Measurements from ENCODE around the gene PCBP2. TPM values are rescaled to one million over a fixed set of nuclear protein-coding genes. Genes with fewer than 3 reads are reported as not detected.

PCBP2 gene
- total RNA-seq, 1 experiment from 2014 or later: 981 TPM

DNA sequence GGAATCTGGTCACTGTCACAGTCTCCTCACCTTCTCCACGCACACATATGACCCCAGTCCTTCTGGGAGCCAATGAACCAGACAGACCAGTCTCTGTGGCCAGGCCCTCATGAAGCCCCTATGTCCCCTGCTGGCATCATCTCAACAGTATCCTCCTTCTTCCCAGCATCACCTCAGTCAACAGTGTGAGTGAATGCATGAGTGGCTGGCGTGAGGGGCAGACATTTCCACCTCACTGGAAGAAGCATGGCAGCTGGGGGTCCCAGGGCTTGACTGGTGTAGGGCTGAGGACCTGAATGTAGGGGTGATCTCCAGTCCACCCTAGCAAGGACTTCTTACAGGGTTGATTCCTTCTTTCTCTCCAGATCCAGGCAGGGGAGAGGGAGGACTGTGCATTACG is 45.6 kb downstream of the PCBP2 start:
- no peak for TF ChIP-seq FOXP1 (CRISPR knock-in tag; IDR thresholded peaks at IDR 0.05; ENCODE audit: borderline replicate concordance)
- TF ChIP-seq, protein P1, sequence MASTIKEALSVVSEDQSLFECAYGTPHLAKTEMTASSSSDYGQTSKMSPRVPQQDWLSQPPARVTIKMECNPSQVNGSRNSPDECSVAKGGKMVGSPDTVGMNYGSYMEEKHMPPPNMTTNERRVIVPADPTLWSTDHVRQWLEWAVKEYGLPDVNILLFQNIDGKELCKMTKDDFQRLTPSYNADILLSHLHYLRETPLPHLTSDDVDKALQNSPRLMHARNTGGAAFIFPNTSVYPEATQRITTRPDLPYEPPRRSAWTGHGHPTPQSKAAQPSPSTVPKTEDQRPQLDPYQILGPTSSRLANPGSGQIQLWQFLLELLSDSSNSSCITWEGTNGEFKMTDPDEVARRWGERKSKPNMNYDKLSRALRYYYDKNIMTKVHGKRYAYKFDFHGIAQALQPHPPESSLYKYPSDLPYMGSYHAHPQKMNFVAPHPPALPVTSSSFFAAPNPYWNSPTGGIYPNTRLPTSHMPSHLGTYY (CRISPR knock-in tag; IDR thresholded peaks at IDR 0.05): no peak
- TF ChIP-seq TP53 (CRISPR knock-in tag; IDR thresholded peaks at IDR 0.05): no peak
- no peaks in the 10 kb centered on the region for H3K9me3 Mint-ChIP-seq
- no peaks in the 10 kb centered on the region for H3K27me3 Mint-ChIP-seq (ENCODE audit: low read depth)
- ATAC-seq (no peak), DNase-seq (ENCODE audit: low spot score) (no peak)
- ChIA-PET POLR2A (no interaction called here), CTCF (interaction anchor here (1.5 kb wide), 1 partner anchor 15 kb away, joined by 5 read pairs; no protein-coding TSS in a partner anchor)
- no peaks in the 10 kb centered on the region for H3K36me3 Mint-ChIP-seq
- peaks cover 57% of the 10 kb centered on the region for H3K4me1 Mint-ChIP-seq
- no peak overlapping the region for H3K4me3 Mint-ChIP-seq
- peak overlapping the region; percentile 16; the same call in 1 of the 2 replicates for H3K27ac Mint-ChIP-seq

DNA sequence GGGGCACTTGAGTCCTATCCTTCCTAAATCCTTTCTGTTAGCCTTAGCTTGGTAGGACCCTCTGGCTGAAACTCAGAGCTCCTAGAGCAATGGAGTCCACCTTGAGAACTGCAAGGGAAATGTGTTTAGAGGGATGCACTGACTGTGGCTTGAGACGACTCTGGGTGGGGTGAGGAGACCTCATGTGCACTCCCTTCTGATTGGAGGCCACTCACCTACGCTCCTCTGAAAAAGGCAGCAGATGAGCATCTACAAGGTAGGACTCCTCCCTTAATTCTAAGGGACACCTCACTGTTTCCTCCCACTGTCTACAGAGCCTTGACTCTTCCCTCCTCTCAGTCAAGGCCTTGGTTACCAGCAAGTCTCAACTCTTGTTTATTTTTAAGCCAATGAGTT is 46.3 kb downstream of the PCBP2 start:
- POLR2A ChIA-PET: interaction anchor here (0.6 to 2.0 kb wide), 6 partner anchors 12 to 281 kb away, joined by 3 to 11 read pairs (median 4); partner anchors contain the start of gene SP1
- Mint-ChIP-seq H3K4me3 (peak overlapping the region; percentile 89), H3K27me3 (ENCODE audit: low read depth) (no peaks in the 10 kb centered on the region), H3K4me1 (peaks cover 56% of the 10 kb centered on the region), H3K27ac (peak overlapping the region; percentile 32), H3K9me3 (no peaks in the 10 kb centered on the region), H3K36me3 (no peaks in the 10 kb centered on the region)
- no peak for DNase-seq (ENCODE audit: low spot score)
- ATAC-seq: no peak
- TF ChIP-seq TEAD4 (CRISPR knock-in tag; IDR thresholded peaks at IDR 0.05) (no peak), TP53 (CRISPR knock-in tag; IDR thresholded peaks at IDR 0.05) (0 out of 2 replicates have a peak, but pooled peaks have one; percentile 26)
- TF ChIP-seq, protein P2, sequence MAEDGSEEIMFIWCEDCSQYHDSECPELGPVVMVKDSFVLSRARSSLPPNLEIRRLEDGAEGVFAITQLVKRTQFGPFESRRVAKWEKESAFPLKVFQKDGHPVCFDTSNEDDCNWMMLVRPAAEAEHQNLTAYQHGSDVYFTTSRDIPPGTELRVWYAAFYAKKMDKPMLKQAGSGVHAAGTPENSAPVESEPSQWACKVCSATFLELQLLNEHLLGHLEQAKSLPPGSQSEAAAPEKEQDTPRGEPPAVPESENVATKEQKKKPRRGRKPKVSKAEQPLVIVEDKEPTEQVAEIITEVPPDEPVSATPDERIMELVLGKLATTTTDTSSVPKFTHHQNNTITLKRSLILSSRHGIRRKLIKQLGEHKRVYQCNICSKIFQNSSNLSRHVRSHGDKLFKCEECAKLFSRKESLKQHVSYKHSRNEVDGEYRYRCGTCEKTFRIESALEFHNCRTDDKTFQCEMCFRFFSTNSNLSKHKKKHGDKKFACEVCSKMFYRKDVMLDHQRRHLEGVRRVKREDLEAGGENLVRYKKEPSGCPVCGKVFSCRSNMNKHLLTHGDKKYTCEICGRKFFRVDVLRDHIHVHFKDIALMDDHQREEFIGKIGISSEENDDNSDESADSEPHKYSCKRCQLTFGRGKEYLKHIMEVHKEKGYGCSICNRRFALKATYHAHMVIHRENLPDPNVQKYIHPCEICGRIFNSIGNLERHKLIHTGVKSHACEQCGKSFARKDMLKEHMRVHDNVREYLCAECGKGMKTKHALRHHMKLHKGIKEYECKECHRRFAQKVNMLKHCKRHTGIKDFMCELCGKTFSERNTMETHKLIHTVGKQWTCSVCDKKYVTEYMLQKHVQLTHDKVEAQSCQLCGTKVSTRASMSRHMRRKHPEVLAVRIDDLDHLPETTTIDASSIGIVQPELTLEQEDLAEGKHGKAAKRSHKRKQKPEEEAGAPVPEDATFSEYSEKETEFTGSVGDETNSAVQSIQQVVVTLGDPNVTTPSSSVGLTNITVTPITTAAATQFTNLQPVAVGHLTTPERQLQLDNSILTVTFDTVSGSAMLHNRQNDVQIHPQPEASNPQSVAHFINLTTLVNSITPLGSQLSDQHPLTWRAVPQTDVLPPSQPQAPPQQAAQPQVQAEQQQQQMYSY (CRISPR knock-in tag; IDR thresholded peaks at IDR 0.05): no peak
- TF ChIP-seq, protein P3, sequence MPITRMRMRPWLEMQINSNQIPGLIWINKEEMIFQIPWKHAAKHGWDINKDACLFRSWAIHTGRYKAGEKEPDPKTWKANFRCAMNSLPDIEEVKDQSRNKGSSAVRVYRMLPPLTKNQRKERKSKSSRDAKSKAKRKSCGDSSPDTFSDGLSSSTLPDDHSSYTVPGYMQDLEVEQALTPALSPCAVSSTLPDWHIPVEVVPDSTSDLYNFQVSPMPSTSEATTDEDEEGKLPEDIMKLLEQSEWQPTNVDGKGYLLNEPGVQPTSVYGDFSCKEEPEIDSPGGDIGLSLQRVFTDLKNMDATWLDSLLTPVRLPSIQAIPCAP (CRISPR knock-in tag; IDR thresholded peaks at IDR 0.05): no peak
- CTCF ChIA-PET: interaction anchor here (1.0 to 3.8 kb wide), 5 partner anchors 9 to 153 kb away, joined by 3 to 39 read pairs (median 5); partner anchors contain the start of gene NPFF

DNA sequence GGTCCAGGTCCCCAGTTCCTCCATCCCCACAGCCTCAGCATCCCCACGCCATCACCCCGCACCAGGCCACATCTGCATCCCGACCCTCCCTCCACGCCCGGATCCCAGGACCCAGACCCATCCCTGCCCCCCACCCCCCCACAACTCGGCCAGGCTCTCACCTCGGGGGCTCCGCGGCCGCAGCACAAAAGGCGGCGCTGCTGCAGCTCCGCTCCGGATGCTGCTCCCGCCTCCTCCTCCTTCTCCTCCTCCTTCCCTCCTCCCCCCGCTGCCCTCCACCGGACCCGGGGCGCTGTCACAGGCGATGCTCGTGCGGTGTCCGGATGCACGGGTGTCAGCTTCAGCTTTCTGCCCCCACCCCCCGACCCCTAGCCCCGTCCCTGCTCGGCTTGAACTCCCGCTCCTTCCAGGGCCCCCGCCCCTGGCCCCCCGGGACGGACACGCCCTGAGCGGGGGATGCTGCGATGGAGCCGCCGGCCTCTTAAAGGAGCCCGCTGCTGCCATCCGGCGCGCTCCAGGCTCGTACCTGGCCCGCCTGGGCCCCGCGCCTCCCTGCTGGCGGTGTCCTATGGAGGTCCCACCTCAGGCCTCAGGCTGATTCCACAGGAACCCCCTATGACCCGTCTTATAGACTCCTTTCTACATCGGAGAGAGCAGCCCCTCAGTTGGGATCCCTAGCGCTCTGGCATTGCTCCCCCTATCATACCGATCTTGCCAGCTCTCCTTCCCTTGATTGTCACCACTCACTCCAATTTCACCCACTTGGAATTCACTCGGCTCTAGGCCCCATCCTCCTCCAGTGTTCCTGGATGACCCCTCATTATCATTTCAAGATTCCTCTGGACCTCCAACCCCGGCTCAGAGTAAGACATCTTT is 47.6 kb downstream of the PCBP2 start, which contains the start of gene MAP3K12:
Gene MAP3K12 (minus strand): TSS at position 193 of the 876 bp plus-strand sequence. CDS start 12,067 bp downstream, outside the sequence.
- ChIA-PET CTCF (interaction anchor here (0.5 to 3.8 kb wide), 15 partner anchors 8 to 178 kb away, joined by 3 to 39 read pairs (median 3); partner anchors contain the start of genes AAAS, ATP5MC2 and NPFF), POLR2A (interaction anchor here (0.6 to 2.0 kb wide), 8 partner anchors 16 to 283 kb away, joined by 3 to 11 read pairs (median 4); partner anchors contain the start of genes AAAS and SP1)
- Mint-ChIP-seq H3K27me3 (ENCODE audit: low read depth) (no peaks in the 10 kb centered on the region), H3K4me1 (peaks cover 45% of the 10 kb centered on the region), H3K36me3 (peaks cover 3% of the 10 kb centered on the region; the same call in 1 of the 2 replicates), H3K9me3 (no peaks in the 10 kb centered on the region), H3K4me3 (peak within 1 kb of the TSS; percentile 89), H3K27ac (peak within 1 kb of the TSS; percentile 94)
- TF ChIP-seq ZNF263 (CRISPR knock-in tag; IDR thresholded peaks at IDR 0.05; ENCODE audit: low read depth) (peak; percentile 66; the same call in 1 of the 2 replicates), SP1 (CRISPR knock-in tag; conservative IDR thresholded peaks at IDR 0.05) (0 out of 2 replicates have a peak, but pooled peaks have one; percentile 2), PRRX2 (CRISPR knock-in tag; IDR thresholded peaks at IDR 0.05) (no peak), TEAD1 (CRISPR knock-in tag; IDR thresholded peaks at IDR 0.05) (peak; percentile 43; the same call in 1 of the 2 replicates)
- ATAC-seq (peak; percentile 1), DNase-seq (ENCODE audit: low spot score) (peak; percentile 73)
